Immature natural killer cell (primary cell): ENCODE results near the gene DEXI. TPM values are rescaled to one million over a fixed set of nuclear protein-coding genes. Genes with fewer than 3 reads are reported as not detected.

Source experiments
- DNase-seq, 3 donors: peaks; one replicate each; pipeline ENCODE4 v3.0.0; 2022; ENCODE audit warnings: mixed read lengths in 1 of 3
- H3K27ac Mint-ChIP-seq, 6 donors: one replicate each; pipeline ENCODE4 v1.8.0; 2020; ENCODE audit warnings: mixed read lengths in 6 of 6, mild to moderate bottlenecking in 5 of 6, inconsistent platforms in 4 of 6, moderate library complexity in 3 of 6
- H3K27me3 Mint-ChIP-seq, 3 donors: one replicate each; pipeline ENCODE4 v1.8.0; 2020 to 2021; ENCODE audit warnings: low read depth in 3 of 3, mild to moderate bottlenecking in 3 of 3, mixed read lengths in 3 of 3, moderate library complexity in 3 of 3, inconsistent platforms in 1 of 3
- H3K36me3 Mint-ChIP-seq, 3 donors: one replicate each; pipeline ENCODE4 v1.8.0; 2020; ENCODE audit warnings: mixed read lengths in 3 of 3, inconsistent platforms in 2 of 3, mild to moderate bottlenecking in 2 of 3
- H3K4me1 Mint-ChIP-seq, 2 donors: one replicate each; pipeline ENCODE4 v1.8.0; 2020; ENCODE audit warnings: inconsistent platforms in 2 of 2, mild to moderate bottlenecking in 2 of 2, mixed read lengths in 2 of 2, moderate library complexity in 1 of 2
- H3K4me3 Mint-ChIP-seq, 5 donors: one replicate each; pipeline ENCODE4 v1.8.0; 2020; ENCODE audit warnings: mild to moderate bottlenecking in 5 of 5, mixed read lengths in 5 of 5, inconsistent platforms in 3 of 5, moderate library complexity in 3 of 5
- H3K9me3 Mint-ChIP-seq, 6 donors: one replicate each; pipeline ENCODE4 v1.8.0; 2020; ENCODE audit warnings: mild to moderate bottlenecking in 6 of 6, mixed read lengths in 6 of 6, inconsistent platforms in 4 of 6, moderate library complexity in 3 of 6
- polyA plus RNA-seq, 3 donors: library from polyadenylated mRNA; unstranded; fragments of 300-500 nt; fragmentation: Illumina TruSeq; gene quantifications; one replicate each; pipeline ENCODE4 v1.2.3, GENCODE V29; 2021

DEXI gene
- polyA plus RNA-seq, 3 donors from 2014 or later: 35.2 to 49.8 (median 45.9) TPM

DNA sequence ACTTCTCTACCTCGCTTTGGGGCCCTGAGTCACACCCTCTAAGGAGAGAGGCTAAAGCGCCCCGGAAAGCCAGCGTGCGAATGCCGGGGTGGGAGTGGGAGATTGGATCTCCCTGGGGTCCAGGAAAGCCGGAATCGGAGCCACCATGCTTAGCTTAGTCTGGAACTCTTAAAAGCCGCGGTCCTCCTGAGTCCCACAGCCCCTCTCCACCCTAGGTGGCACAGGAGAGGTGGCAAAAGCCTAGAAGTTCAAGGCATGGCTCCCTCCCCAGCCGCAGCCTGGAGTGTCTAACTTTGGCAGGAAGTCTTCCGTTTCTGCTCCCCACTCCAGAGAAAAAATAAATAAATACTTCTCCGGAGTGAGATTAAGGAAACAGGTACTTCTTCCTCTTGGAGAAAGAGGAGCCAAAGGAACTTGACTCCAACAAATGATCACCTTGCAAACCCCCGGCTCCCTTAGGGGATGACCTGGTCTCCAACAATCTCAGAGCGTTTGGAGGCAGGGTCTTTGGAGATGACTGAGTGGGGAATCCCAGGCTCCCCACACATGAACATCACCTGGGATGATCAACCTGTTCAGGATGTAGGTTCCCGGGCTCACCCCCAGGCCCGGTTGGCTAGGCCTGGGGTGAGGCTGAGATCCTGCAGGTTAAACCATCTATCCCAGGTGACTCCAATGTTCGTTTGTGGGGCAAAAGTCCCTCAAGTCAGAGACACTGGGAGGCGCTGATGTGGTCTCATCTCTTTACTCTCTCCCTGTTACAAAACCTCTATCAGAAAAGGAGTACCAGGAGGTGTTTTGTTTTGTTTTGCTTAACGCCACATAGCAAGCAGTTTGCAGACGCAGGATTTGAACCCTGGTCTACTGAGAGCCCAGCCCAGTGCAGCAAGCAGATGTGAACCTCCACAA, 62.3 kb downstream of the DEXI start:
- peak overlapping the region in 1 of 6 donors; percentile 57 for H3K27ac Mint-ChIP-seq
- H3K4me3 Mint-ChIP-seq: peak overlapping the region; percentile 85 to 95 (median 90)
- H3K36me3 Mint-ChIP-seq: no peaks in the 10 kb centered on the region
- H3K9me3 Mint-ChIP-seq: no peaks in the 10 kb centered on the region
- DNase-seq: no peak
- H3K27me3 Mint-ChIP-seq: peaks cover 4 to 10% (median 8%) of the 10 kb centered on the region in 3 donors
- peaks cover 50 to 67% of the 10 kb centered on the region in 2 donors for H3K4me1 Mint-ChIP-seq

Other genes starting within 250 kb of the DEXI start
- gene TEKT5, start 247.5 kb downstream of the DEXI start, polyA plus RNA-seq: not detected
- gene NUBP1, start 198.6 kb downstream of the DEXI start, polyA plus RNA-seq: 10 to 100 TPM; 19.7 to 29.4 (median 21.0) TPM
- gene TVP23A, start 123.7 kb downstream of the DEXI start, polyA plus RNA-seq: under 1 TPM; 0.09 to 0.46 (median 0.14) TPM
- 1 to 10 TPM in 2 of 3 donors, under 1 TPM in 1; 0.25 to 2.4 (median 1.7) TPM for gene CIITA, start 65.3 kb downstream of the DEXI start, polyA plus RNA-seq
- gene CLEC16A, start 2.1 kb upstream of the DEXI start, polyA plus RNA-seq: 10 to 100 TPM in 1 of 3 donors, 1 to 10 TPM in 2; 5.6 to 19.9 (median 5.6) TPM